Nephron (organoid): ENCODE measurements around the gene LIN54.

Experiments used
- H3K27ac Mint-ChIP-seq, 3 experiments: 2 replicates each; pipeline ENCODE4 v1.8.0; 2020; ENCODE audit warnings: mixed read lengths in 3 of 3, mild to moderate bottlenecking in 2 of 3, moderate library complexity in 1 of 3
- H3K27me3 Mint-ChIP-seq: 2 replicates; pipeline ENCODE4 v1.8.0; 2021; ENCODE audit warnings: low read depth, mild to moderate bottlenecking, moderate library complexity, mixed read lengths
- H3K36me3 Mint-ChIP-seq: 2 replicates; pipeline ENCODE4 v1.8.0; 2020; ENCODE audit warnings: low read depth, mixed read lengths
- H3K4me1 Mint-ChIP-seq: 2 replicates; pipeline ENCODE4 v1.8.0; 2020; ENCODE audit warnings: mixed read lengths
- H3K4me3 Mint-ChIP-seq, 3 experiments: 2 replicates each; pipeline ENCODE4 v1.8.0; 2020; ENCODE audit warnings: mild to moderate bottlenecking in 3 of 3, mixed read lengths in 3 of 3, moderate library complexity in 2 of 3
- H3K9me3 Mint-ChIP-seq: 2 replicates; pipeline ENCODE4 v1.8.0; 2020; ENCODE audit warnings: mixed read lengths
- CTCF ChIP-seq, 3 experiments: fragments of 200-600 bp; sonication (generic); IDR thresholded peaks; one replicate each; pipeline ENCODE4 v1.5.0; 2021; ENCODE audit warnings: antibody characterized with exemption in 3 of 3; ENCODE audit not compliant: unreplicated experiment in 3 of 3

LIN54 gene

DNA sequence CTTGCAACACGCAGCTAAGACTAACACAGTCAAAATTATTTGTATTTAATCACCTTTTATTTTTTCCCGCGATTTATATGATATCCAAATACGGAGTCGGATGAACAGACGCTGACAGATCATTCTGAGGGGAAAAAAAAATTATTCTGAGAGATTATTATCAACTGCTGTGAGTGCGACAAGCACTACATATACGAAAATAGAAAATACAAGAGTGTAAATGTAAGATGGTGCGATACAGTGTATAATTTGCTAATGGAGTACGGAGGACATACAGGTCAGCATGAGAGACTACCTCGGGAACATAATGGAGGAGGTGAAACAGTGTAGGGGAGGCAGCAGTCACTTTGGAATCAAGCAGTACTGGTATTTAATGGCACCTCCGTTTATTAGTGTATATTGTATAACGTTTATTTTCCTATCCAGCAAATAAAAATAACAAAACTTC lies 2.8 kb upstream of the LIN54 start:
- H3K4me3 Mint-ChIP-seq, result peak overlapping the region; percentile 88 to 93 (median 92)

DNA sequence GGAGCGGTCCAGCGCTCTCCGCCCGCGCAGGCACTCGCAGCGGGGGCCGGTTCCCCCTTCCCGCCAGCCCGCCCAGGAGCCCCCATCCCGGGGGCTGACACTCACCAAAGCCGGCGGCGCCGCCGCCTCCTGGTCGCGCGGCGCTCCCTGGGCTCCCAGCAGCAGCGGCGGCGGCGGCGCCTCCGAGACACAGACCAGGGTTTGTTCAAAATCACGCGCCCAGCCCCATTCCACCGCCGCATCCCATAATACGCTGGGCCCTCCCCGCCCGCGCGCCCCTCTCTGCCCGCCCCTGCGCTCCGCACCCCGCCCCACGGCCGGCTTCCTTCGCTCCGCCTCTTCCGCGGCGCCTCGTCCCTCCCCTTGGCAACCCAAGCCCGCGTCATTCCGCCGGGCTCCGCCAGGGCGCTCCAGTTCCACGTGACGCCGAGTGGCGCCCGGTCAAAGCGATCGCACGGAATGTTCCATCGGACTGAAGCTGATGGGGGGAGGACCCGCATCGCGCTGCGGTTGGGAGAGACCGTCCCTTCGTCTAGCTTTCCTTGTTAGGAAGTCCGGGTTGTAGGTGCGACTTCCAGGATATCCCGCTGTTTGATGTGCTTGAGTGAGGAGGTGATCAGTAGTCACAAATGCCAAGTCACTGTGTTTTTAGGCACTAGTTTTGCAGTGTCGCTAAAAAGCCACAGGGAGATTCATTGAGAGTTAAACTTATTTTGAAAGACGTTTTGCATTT lies 2.2 kb upstream of the LIN54 start:
- Mint-ChIP-seq H3K4me3 (peak overlapping the region; percentile 88 to 93 (median 92)), H3K36me3 (no peaks in the 10 kb centered on the region), H3K27ac (peak overlapping the region; percentile 89 to 93 (median 93)), H3K4me1 (peaks cover 37% of the 10 kb centered on the region), H3K27me3 (no peaks in the 10 kb centered on the region), H3K9me3 (no peaks in the 10 kb centered on the region)
- peak; percentile 48 to 60 (median 58) for TF ChIP-seq CTCF (IDR thresholded peaks at IDR 0.05; ENCODE audit: unreplicated experiment in 3 of 3)

More for the DNA sequence above, 2.8 kb upstream of the LIN54 start:
- Mint-ChIP-seq H3K9me3 (no peaks in the 10 kb centered on the region), H3K36me3 (no peaks in the 10 kb centered on the region), H3K27me3 (no peaks in the 10 kb centered on the region), H3K4me1 (peaks cover 37% of the 10 kb centered on the region), H3K27ac (peak overlapping the region; percentile 89 to 93 (median 93))
- no peak for TF ChIP-seq CTCF (IDR thresholded peaks at IDR 0.05; ENCODE audit: unreplicated experiment in 3 of 3)

- Mint-ChIP-seq H3K4me1 (peaks cover 37% of the 10 kb centered on the region), H3K36me3 (no peaks in the 10 kb centered on the region), H3K4me3 (peak overlapping the region; percentile 90 to 96 (median 91)), H3K27ac (peak overlapping the region; percentile 68 to 84 (median 83)), H3K9me3 (no peaks in the 10 kb centered on the region), H3K27me3 (no peaks in the 10 kb centered on the region)
- no peak for TF ChIP-seq CTCF (IDR thresholded peaks at IDR 0.05; ENCODE audit: unreplicated experiment in 3 of 3)
These were observed 1.6 kb upstream of the LIN54 start for GRCh38 chr4:83012200-83012686.

- Mint-ChIP-seq H3K4me3 (peak overlapping the region; percentile 90 to 96 (median 91)), H3K4me1 (peaks cover 37% of the 10 kb centered on the region), H3K36me3 (no peaks in the 10 kb centered on the region), H3K9me3 (no peaks in the 10 kb centered on the region), H3K27ac (peak overlapping the region; percentile 68 to 84 (median 83)), H3K27me3 (no peaks in the 10 kb centered on the region)
- no peak for TF ChIP-seq CTCF (IDR thresholded peaks at IDR 0.05; ENCODE audit: unreplicated experiment in 3 of 3)
These were observed 1.1 kb upstream of the LIN54 start for GRCh38 chr4:83011689-83012199.

GRCh38 chr4:83010111-83010521 lies 507 bp downstream of the LIN54 start:
- TF ChIP-seq CTCF (IDR thresholded peaks at IDR 0.05; ENCODE audit: unreplicated experiment in 3 of 3), result no peak
- H3K9me3 Mint-ChIP-seq, result no peaks in the 10 kb centered on the region
- peak overlapping the region; percentile 68 to 84 (median 83) for H3K27ac Mint-ChIP-seq
- no peaks in the 10 kb centered on the region for H3K27me3 Mint-ChIP-seq
- no peaks in the 10 kb centered on the region for H3K36me3 Mint-ChIP-seq
- peak overlapping the region; percentile 90 to 96 (median 91) for H3K4me3 Mint-ChIP-seq
- H3K4me1 Mint-ChIP-seq, result peaks cover 37% of the 10 kb centered on the region
